ENCODE data around the gene STAG3.
"Not testable (repeated sequence)": the region's sequence is repeated elsewhere in the genome, so short reads cannot be mapped to it uniquely, and the experiment has no call there.

STAG3 gene

GRCh38 chr7:100176096-100177044 is 1.3 kb upstream of the STAG3 start:
- DNase-seq (ENCODE audit: low read depth): no peak
- TF ChIP-seq, protein P1, sequence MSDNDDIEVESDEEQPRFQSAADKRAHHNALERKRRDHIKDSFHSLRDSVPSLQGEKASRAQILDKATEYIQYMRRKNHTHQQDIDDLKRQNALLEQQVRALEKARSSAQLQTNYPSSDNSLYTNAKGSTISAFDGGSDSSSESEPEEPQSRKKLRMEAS (IDR thresholded peaks at IDR 0.05; ENCODE audit: low read depth, low read length): no peak
- TF ChIP-seq POLR2A (IDR thresholded peaks at IDR 0.05; ENCODE audit: extremely low read depth, insufficient read length) (no peak), MYC (IDR thresholded peaks at IDR 0.05; ENCODE audit: low read depth, low read length) (no peak)
- TF ChIP-seq, protein P2, sequence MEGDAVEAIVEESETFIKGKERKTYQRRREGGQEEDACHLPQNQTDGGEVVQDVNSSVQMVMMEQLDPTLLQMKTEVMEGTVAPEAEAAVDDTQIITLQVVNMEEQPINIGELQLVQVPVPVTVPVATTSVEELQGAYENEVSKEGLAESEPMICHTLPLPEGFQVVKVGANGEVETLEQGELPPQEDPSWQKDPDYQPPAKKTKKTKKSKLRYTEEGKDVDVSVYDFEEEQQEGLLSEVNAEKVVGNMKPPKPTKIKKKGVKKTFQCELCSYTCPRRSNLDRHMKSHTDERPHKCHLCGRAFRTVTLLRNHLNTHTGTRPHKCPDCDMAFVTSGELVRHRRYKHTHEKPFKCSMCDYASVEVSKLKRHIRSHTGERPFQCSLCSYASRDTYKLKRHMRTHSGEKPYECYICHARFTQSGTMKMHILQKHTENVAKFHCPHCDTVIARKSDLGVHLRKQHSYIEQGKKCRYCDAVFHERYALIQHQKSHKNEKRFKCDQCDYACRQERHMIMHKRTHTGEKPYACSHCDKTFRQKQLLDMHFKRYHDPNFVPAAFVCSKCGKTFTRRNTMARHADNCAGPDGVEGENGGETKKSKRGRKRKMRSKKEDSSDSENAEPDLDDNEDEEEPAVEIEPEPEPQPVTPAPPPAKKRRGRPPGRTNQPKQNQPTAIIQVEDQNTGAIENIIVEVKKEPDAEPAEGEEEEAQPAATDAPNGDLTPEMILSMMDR (IDR thresholded peaks at IDR 0.05; ENCODE audit: low read depth, low read length): no peak

DNA sequence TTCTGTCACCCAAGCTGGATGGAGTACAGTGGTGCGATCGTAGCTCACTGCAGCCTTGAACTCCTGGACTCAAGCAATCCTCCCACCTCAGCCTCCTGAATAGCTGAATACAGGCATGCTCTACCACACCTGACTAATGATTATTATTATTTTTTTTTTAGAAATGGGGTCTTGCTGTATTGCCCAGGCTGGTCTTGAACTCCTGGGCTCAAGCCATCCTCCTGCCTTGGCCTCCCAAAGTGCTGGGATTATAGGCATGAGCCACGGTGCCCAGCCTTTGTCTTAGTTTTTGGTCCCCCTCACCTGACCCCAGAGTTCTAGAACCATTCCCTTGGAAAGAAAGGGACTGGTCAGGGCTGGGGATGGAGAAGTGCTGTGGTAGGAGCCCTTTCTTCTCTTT is 2.4 kb downstream of the STAG3 start:
- DNase-seq (ENCODE audit: low read depth); H3K4me3 ChIP-seq (ENCODE audit: low read depth, low read length): not testable (repeated sequence)

More at GRCh38 chr7:100176096-100177044, 1.3 kb upstream of the STAG3 start:
- H3K4me3 ChIP-seq (ENCODE audit: low read depth, low read length): peak overlapping the region; percentile 61

DNA sequence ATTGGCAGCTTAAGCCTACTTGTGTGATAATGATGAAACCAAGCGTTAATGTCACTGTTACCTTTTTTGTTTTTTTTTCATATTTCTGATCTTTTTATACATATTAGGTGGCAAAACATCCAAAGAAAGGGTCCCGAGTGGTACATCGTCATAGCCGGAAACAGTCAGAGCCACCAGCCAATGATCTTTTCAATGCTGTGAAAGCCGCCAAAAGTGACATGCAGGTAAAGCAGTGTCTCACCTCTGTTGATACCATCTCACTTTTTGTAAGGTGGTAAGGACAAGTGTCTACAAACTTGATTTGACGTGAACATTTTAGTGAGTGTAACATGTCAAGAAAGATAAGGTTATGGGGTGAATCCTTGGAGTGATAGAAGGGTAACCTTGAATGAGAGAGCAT is 4.9 kb downstream of the STAG3 start:
- H3K4me3 ChIP-seq (ENCODE audit: low read depth, low read length); DNase-seq (ENCODE audit: low read depth): not testable (repeated sequence)

DNA sequence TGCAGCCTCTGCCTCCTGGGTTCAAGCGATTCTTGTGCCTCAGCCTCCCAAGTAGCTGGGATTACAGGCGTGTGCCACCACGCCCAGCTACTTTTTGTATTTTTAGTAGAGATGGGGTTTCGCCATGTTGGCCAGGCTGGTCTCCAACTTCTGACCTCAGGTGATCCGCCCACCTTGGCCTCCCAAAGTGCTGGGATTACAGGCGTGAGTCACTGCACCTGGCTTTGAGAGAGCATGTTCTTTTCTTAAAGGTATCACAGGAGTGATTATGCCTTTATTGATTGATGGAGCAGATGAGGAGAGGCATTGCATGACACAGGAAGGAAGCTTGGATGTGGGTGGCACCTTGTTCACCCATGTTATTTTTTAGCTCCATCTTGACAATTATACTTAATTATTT is 5.4 kb downstream of the STAG3 start:
- not testable (repeated sequence) for H3K4me3 ChIP-seq (ENCODE audit: low read depth, low read length); DNase-seq (ENCODE audit: low read depth)

- TF ChIP-seq POLR2A (IDR thresholded peaks at IDR 0.05; ENCODE audit: extremely low read depth, insufficient read length) (no peak), MYC (IDR thresholded peaks at IDR 0.05; ENCODE audit: low read depth, low read length) (no peak)
- TF ChIP-seq, protein P1 (IDR thresholded peaks at IDR 0.05; ENCODE audit: low read depth, low read length): no peak
- TF ChIP-seq, protein P2 (IDR thresholded peaks at IDR 0.05; ENCODE audit: low read depth, low read length): no peak
- no peak overlapping the region for H3K4me3 ChIP-seq (ENCODE audit: low read depth, low read length)
- DNase-seq (ENCODE audit: low read depth): no peak
These were observed 8.0 kb downstream of the STAG3 start for GRCh38 chr7:100185726-100186125.

DNA sequence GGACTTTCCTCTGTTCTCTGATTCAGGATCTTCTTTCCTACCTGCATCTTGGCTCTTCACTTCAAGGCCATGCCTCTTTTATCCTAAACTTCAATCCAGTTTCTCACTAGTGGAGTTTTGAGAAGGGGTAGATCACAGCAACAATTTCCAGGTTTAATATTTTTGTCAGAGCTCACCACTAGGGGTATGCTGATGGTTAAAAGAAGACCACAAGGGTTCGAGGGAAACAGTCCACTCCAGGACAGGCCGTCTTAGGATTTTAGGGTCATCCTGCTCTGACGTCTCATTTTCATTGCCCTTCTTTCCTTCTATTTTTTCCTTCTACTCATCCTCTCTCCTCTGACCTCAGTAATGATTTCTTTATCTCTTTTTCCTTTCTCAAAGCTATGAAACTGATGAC is 11.3 kb downstream of the STAG3 start:
- no peak overlapping the region for H3K4me3 ChIP-seq (ENCODE audit: low read depth, low read length)
- TF ChIP-seq, protein P2 (IDR thresholded peaks at IDR 0.05; ENCODE audit: low read depth, low read length): peak; percentile 6
- TF ChIP-seq, protein P1 (IDR thresholded peaks at IDR 0.05; ENCODE audit: low read depth, low read length): no peak
- DNase-seq (ENCODE audit: low read depth): no peak

GRCh38 chr7:100190048-100190711 is 12.5 kb downstream of the STAG3 start:
- DNase-seq (ENCODE audit: low read depth): peak; percentile 66
- H3K4me3 ChIP-seq (ENCODE audit: low read depth, low read length): no peak overlapping the region
- TF ChIP-seq, protein P1 (IDR thresholded peaks at IDR 0.05; ENCODE audit: low read depth, low read length): no peak; the same call in 1 of the 2 replicates
- 0 out of 2 replicates have a peak, but pooled peaks have one; percentile 13 for TF ChIP-seq MYC (IDR thresholded peaks at IDR 0.05; ENCODE audit: low read depth, low read length)
- TF ChIP-seq, protein P2 (IDR thresholded peaks at IDR 0.05; ENCODE audit: low read depth, low read length): peak; percentile 56
